Vagina (tissue), 2 donors: ENCODE measurements around the gene PTPRB.

Experiments
- CTCF ChIP-seq, 3 experiments: fragments of 450-650 bp in 2 of 3; fragments of 200-600 bp in 1 of 3; sonication (generic) in 1 of 3; IDR thresholded peaks; one replicate each; pipeline ENCODE4 v1.5.1; 2017 to 2019; ENCODE audit warnings: antibody characterized with exemption in 3 of 3, mild to moderate bottlenecking in 2 of 3, moderate library complexity in 2 of 3
- POLR2A ChIP-seq, 2 donors: fragments of 450-650 bp; IDR thresholded peaks; one replicate each; pipeline ENCODE4 v1.6.1; 2017; ENCODE audit warnings: antibody characterized with exemption in 2 of 2, mild to moderate bottlenecking in 2 of 2, moderate library complexity in 2 of 2
- POLR2AphosphoS5 ChIP-seq, 2 donors: sonication (generic); formaldehyde crosslinking; IDR thresholded peaks; one replicate each; pipeline ENCODE4 v1.9.0; 2017; ENCODE audit warnings: antibody characterized with exemption in 2 of 2, mild to moderate bottlenecking in 2 of 2, low read depth in 1 of 2; ENCODE audit not compliant: insufficient read depth in 1 of 2

- TF ChIP-seq POLR2A (IDR thresholded peaks at IDR 0.05) (no peak), CTCF (IDR thresholded peaks at IDR 0.05) (no peak), POLR2AphosphoS5 (IDR thresholded peaks at IDR 0.05; ENCODE audit: insufficient read depth in 1 of 2, low read depth in 1 of 2) (no peak)
Measured at GRCh38 chr12:70534466-70534865, 102.8 kb downstream of the PTPRB start.
